Myocyte (in vitro differentiated cells): ENCODE data around the gene TLCD2. TPM values are rescaled to one million over a fixed set of nuclear protein-coding genes. Genes with fewer than 3 reads are reported as not detected.
"Not testable (repeated sequence)": the region's sequence is repeated elsewhere in the genome, so short reads cannot be mapped to it uniquely, and the experiment has no call there.

Experiments
- DNase-seq: peaks from one replicate; pipeline ENCODE4 v3.0.0-alpha.2; 2012; ENCODE audit warnings: low read depth
- total RNA-seq: library from RNA; depleted of rRNA; stranded (reverse); fragments of >200 nt; gene quantifications from 2 replicates; pipeline ENCODE4 v1.2.3, GENCODE V29; 2014

The TLCD2 gene
- total RNA-seq, 1 donor from 2014 or later: 1.7 TPM

DNA sequence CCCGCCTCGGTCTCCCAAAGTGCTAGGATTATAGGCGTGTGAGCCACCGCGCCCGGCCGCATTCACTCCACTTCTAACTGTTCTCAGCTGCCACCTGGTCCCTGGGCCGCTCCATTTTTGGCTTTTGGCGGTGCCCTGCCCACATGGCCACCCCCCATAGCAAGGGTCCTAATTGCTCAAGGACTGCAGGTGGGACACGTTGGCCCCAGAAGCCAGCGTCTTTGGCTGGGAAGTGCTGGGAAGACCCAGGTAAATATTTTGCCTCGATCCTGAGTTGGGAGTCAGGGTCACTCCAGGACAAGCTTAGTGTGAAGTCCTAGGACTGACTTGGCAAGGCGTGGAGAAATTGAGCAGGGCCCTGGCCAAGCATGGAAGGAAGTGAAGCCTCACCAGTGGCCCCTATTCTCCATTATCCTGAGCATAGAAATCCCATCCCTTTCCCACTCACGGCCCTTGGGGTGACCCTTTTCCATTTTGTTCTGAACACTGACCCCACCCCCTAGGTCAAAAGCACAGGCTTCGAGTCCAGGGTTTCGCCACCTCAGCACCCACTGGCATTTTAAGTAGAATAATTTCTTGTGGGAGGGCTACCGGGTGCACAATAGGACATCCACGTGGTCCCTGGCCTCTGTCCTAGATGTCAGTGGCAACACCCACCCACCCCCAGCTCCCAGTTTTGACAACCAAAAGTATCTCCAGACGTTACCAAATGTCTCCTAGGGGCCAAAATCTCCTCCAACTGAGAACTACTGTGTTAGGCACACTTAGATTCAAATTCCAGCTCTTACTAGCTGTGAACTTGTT is 8.4 kb upstream of the TLCD2 start:
- DNase-seq: peak; percentile 50

DNA sequence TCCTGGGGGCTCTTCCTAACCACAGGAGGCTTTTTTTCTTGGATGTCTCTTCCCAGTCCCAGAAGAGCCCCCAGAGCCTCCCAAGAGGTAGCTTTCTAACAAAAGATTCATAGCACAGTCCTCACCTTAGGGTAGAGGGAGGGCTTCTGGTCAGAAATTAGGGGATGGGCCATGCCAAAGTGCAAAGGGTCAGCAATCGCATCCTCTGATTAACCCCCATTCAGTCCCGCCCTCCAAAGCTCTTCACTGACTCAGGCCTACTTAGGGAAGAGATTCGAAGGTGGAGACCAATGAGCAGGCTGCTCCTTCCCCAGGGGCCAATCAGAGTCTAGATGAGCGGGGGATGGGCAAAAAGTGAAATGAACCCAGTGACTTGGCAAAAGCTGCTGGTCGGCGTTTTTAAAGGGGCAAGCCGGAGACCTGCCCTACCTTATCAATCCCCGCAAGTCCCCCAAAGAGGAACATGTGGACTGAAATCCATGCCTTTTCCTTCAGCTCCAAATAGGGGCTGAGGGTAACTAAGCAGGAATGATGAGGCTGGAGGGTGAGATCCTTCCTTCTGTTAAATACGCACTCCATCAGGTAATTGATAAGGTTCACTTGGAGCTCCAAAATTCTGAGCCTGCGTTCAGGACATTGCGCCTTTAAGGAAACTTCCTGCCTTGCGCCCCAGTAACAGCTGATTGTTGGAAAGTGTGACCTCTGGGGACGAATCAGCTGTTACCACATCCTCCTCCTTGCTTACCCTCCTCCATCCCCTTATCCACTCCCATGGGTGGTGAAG is 6.9 kb upstream of the TLCD2 start:
- peak; percentile 100 for DNase-seq

DNA sequence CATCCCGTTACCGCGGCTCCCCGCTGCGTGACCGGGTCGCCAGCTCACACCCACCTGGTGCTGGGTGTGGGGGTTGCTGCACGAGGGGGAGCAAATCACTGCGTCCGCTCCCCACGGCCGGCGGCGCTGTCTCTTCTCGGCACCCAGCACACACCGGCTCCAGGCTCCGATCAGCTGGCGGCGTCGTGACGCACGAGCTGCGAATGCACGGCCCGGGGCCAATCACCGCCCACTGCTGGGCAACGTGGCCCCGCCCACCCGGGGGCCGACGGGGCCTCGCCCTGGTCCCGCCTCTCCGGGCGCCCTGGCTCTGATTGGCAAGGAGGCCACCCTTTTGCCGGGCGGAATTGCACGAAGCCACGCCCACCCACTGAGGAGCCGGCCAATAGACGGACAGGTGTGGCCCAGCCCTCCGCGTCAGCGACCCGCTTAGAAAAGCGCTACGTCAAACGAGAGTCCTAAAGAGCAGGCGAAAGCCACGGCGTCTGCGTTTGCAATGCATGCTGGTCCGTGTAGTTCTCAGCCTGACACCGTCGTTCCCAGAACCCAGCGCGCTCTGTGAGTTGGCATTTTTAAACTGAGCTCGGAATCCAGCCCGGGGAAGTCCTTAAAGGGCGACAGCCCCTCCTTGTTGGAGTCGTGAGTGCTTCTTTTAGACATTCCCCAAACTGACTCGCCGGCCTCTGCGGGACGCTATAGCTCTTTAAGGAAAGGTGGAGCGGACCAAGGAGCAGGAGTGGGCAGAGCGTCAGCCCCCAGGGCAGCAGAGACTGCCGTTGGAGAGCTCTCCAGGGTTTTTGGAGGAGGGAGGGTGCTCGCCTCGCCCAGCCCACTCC is 6.1 kb upstream of the TLCD2 start:
- DNase-seq: peak; percentile 100

DNA sequence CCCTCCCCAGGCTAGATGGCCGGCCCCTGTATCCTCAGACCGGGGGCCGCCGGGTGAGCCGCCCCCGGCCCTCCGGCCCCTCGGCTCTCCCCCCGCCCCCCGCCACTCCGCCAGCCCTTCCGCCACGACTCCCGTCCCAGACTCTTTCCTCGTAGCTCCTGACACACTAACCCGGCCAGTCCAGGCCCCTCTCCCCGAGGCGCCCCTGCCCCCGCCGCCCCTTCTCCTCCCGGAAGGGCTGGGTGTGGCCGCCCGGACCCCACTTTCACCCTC is 5.6 kb upstream of the TLCD2 start:
- no peak for DNase-seq

DNA sequence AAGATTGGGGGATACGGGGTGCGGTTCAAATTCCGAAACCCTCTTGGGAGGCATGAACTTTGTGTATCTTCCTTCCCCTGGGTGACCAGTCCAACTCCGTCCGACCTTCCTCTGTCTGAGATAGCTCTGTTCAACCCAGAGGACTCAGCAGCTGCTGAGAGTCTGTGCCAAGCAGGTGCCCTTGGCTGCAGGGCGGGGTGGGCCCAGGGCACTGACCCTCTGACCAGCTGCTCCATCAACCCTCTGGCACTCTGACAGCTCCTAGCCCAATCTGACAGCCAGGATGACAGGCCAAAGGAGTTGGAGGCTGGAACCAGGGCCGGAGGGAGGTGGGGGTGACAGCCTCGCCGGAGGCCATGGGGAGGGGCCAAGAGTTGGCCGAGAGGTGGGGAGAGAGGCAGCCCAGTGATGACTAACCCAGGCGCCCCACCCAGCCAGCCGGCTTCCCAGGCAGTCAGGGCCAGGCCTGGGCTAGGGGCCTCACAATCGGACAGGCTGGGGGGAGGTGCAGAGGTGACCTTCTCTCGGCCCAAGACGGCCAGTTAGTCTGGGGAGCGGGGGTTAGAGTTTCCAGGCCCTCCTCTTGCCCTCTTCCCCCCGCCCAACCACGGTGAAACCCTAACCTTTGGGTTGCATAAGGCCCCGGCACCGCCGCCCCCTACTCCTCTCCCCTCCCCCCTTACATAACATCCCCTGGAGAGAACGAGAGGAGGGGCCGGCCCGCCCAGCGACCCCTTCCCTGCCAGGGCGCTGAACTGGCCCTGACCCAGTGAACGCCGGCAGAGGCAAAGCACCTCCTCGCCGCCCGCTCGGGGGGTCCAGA is 5.0 kb upstream of the TLCD2 start:
- peak; percentile 100 for DNase-seq

DNA sequence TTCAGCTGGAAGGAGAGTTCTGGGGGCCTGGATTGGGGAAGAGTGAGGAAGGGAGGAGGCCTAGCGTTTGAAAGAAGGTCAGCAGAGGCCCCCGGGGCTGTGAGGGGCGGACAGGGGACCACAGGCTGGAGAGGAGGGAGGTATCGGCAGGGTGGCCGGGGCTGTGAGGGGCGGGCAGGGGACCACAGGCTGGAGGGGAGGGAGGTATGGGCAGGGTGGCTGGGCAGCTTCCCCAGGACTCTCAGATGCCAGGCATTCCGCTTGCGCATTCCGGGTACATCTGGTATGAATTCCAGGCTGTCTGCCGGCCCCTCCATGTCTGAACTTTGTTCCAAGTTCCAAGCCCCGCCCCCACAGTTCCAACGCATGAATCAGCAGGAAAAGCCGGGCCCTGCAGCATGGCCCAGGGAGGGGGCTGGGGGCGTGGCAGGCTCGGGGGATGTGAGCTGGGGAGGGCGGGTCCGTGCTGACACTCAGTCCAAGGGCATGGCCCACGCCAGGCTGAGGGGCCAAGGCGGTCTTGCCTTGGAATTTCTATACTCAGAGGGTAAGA is 4.3 kb upstream of the TLCD2 start:
- peak; percentile 99 for DNase-seq

DNA sequence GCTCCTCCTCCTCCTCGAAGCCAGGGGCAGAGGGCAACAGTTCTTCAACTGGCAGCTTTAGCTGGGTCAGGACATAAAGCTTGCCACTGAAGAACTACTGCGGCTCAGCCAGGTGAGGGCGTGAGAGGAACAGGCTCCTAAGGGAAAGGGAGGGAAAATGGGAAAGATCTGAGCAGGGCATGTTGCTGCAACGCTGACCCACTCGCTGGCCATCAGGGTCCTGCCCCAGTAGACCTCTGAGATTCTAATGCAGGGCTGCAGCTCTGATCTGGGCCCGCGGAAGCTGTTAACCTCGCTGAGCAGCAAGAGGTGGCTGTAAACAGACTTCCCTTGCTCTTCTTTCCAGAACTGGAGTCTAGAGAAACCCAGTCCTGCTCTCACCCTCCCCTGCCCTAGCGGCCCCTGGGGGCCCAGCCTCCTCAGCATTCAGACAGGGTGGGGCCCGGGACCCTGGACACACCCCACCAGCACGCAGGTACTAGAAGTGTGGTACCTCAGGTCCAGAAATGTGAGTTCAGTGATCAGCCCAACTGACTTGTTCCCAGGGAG is 3.8 kb upstream of the TLCD2 start:
- DNase-seq: peak; percentile 42

DNA sequence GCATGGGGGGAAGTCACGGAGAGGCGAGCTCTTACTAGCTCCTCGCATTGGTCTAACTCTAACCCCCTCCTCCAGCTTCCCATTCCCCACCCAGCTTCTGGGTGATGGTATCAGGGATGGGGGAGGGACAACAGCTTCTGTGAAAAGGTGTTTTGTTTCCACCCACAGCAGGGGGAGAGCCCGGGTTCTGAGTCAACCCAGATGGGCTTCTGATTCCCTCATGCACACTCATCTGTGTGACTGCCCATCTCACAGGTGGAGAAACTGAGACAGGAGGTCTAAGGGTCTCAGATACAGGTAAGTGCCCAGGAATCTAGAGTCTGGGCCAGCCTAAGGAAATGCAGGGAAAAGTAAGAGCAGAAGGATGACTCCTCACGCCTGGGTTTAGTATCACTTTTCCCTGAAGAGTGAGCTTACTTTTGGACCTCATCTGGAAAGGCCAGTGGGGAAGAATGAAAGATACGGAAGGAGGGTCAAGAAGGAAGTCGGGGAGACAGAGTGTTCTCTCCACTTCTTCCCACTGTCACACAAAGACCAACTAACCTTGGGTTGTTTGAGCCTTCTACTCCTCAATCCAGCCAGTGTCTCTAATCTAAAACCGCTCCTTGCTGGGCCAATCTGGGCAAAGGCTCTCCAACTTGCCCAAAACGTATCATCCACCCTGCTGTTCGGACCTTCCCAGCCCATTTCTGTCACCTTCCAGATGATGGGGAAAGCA is 3.1 kb upstream of the TLCD2 start:
- DNase-seq: peak; percentile 23

DNA sequence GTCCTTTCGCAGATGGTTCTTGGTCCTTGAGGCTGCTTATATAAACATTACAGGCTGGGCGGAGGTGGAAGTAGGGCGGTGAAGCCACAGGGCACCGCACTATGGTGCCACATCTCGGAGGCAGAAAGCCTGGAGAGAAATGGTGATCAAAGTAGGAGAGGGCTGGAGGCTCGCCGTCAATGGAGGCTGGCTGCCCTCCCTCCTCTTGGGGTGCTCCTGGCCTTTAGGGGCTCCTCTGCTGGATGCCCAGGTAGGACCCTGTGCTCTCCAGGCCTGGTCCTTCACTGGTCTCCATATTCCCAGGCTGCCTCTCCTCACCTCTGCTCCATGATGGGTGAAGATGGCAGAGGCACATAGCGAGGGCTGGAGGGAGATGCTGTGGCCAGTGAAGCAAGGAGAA is 2.1 kb upstream of the TLCD2 start:
- no peak for DNase-seq

DNA sequence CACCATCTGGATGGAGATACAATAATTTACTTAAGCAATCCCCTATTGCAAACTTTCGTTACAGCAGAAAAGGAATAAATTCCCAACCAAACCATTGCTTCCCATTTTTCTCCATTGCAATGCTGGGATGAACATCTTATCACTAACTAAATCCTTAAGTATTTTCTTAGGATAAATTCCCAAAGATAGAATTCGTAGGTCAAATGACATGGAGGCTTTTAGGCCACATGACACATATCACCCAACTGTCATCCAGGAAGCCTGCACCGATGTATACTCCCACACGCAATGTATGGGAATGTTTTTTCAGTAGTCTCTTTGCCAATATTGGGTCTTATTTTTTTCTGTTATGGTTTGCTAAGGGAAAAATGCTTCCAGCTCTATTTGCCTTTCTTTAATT is 1.6 kb upstream of the TLCD2 start:
- DNase-seq: no peak

DNA sequence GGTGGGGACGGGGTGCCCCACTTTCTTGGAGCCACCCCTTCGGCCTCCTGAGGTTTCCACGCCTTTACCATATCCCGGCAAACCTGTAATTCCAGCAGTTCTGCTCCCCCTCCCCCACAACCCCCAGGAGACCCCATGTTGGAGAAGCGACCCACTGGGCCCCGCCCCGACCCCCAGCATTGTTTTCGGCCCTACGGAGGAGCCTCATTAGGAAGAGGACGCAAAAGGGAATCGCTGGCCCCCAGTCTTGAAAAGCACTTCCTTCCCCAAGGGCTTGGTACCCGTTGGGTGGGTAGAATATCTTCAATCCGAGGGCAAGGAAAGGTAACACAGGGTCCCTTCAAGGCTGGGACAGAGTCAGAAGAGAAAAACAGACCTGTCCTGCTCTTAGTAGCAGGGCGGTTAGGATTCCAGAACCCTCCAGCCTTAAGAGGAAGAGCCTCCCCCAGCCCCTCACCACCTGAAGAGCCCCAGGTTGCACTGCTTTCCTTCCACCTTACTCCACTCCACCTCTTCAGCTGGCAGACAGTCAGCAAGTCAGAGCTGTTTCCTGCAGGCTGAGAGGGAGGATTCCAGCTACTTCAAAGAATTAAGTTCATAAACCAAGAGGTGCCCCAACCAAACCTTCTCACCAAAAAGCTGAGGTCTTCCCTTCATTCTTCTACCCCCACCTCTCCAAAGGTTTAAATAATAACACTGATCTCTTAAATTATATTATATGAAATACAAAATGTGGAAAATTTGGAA is 803 bp upstream of the TLCD2 start:
- DNase-seq: no peak

DNA sequence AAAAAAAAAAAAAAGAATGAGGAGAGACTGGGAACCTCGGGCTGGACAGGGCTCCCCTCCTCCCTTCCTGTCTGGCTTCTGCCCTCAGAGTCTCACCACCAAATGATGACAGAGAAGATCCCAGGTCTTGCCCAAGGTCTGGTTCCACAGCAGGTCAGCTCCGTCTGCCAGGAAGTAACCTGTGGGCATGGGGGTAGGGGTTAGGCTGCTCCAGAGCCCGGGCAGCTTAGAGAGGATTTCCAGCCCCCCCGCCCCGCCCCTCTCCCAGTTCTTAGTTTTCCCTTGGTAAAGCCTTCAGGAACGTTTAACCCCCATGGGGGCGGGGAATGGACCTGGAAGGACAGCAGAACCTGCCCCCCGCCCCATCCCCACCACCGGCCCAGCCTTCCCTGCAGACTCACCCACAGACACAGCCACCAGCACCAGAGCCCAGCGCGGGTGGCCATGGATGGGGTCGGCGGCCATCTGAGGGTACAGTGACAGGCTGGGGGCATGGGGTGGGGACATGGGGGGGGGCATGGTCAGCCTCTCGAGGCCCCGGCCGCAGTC is 700 bp downstream of the TLCD2 start:
- DNase-seq: no peak

DNA sequence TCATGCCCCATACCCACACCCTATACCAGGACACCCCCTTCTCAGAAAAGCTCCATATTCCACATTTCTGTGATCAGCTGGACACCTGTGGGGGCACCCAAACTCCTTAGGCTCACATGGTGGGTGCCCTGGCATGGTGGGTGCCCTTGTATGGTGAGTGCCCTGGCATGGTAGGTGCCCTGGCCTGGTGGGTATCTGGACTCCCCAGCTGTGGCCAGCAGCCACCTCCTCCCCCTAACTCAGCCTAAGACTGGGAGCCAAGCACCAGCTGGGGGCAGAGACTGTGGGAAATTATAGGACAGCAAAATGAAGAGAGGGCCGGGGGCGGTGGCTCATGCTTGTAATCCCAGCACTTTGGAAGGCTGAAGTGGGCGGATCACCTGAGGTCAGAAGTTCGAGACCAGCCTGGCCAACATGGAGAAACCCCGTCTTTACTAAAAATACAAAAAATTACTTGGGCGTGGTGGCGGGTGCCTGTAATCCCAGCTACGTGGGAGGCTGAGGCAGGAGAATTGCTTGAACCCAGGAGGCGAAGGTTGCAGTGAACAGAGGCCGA is 1.3 kb downstream of the TLCD2 start:
- not testable (repeated sequence) for DNase-seq

DNA sequence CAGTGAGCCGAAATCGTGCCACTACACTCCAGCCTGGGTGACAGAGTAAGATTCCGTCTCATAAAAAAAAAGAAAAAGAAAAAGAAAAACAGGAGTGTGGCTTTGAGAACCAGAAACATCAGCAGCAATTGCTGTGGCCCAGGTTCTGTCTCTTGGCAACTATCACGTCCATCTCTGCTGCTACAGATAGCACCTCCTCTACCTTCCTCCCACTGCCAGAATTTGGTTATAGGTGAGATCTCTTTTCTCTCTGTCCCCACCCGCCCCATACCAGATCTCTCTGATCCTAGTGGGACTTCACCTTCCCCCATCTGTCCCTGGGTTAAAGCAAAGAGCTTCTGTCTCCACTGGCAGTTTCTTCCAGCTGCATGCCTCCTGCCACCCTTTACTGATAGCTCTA is 3.1 kb downstream of the TLCD2 start:
- no peak for DNase-seq

DNA sequence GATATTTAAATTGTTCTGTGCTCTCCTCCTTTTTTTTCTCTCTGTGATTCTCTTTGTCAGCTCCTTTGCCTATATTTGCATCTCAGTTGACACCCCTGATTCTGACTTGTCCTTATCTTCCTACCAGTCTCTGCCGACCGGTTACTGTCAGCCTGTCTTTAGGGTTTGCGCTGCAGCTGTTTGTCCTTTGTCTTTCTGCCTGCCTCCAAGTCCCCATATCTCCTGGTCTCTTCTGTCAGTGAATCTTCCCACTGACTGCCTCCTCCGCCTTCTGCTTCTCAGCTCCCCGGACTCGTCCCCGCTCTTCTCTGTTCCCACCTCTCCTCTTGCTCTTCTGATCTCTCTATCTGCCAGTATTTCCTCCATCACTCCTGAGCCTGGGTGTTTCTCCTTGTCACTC is 5.2 kb downstream of the TLCD2 start:
- no peak for DNase-seq

DNA sequence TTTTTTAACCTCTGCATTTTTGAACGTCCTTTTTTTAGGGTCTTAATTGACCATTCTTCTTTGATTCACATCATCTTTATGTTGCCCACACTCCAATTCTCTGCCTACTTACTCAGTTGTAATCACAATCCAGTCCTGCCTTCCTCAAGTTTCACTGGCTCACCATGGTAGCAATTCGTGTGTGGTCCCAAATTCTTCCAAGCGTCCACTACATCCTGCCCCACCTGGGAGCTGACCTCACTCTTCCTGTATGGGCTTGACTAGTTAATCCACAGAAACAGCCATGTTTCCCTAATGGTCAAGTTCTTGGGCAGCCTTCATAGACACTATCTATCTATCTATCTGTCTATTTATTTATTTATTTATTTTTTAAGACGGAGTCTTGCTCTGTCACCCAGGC is 7.1 kb downstream of the TLCD2 start:
- no peak for DNase-seq

DNA sequence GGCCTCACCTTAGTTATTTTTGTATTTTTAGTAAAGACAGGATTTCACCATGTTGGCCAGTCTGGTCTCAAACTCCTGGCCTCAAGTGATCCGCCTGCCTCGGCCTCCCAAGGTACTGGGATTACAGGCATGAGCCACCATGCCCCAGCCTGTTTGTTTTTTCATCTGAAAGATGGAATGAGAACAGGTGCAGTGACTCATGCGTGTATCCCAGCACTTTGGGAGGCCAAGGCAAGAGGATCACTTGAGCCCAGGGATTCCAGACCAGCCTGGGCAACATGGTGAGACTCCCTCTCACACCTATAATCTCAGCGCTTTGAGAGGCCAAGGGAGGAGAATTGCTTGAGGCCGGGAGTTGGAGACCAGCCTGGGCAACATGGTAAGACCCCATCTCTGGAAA is 10.3 kb downstream of the TLCD2 start:
- not testable (repeated sequence) for DNase-seq

DNA sequence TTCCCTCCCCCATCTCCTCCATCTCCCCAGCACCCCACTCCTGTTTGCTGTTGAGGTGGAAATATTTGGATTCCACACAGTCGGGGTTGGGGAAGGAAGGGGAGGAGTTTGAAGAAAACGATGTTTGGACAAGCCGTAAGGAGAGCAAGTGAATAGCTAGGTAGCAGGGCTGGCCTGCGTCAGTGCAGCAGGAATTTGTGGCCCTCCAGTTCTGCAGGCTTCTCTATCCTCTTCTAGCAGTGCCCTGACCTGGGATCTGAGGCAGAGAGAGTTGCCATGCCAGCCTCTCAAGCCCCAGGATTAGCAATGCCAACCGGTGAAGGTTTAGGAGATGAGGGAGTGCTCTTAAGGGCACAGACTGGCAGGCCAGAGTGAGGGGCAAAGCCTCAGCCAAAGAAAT is 12.5 kb downstream of the TLCD2 start:
- DNase-seq: no peak

DNA sequence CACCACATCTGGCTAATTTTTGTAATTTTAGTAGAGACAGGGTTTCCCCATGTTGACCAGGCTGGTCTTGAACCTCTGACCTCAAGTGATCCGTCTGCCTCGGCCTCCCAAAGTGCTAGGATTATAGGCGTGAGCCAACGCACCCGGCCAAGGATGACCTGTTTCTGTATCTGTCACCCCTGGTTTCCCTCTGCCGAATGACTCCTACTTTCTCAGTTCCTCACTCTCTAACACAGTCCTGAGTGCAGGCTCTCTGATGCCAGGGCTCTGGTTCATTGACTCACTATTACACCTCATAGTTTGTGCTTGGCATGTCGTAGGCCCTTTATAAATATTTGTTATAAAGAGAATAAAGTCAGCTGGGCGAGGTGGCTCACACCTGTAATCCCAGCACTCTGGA is 14.8 kb downstream of the TLCD2 start:
- no peak for DNase-seq
